ENCODE results near the gene GRID2.

GRCh38 chr4:92952897-92953296, 649.1 kb downstream of the GRID2 start:
- TF ChIP-seq POLR2AphosphoS5 (IDR thresholded peaks at IDR 0.05; ENCODE audit: low read length) (no peak), TARDBP (IDR thresholded peaks at IDR 0.05; ENCODE audit: borderline replicate concordance) (no peak)

Data from GM12878 (cell line).